HL-60 (cell line): ENCODE measurements around the gene ACSS3.

Experiments used
- REST ChIP-seq: IDR thresholded peaks from 2 replicates; pipeline ENCODE4 v1.6.1; 2012; ENCODE audit warnings: low read depth; ENCODE audit not compliant: insufficient replicate concordance
- TF ChIP-seq, protein P1 (sequence below): IDR thresholded peaks from one replicate; pipeline ENCODE4 v1.5.1; 2011; ENCODE audit warnings: low read length, control low read depth, inconsistent platforms; ENCODE audit not compliant: insufficient read depth

DNA sequence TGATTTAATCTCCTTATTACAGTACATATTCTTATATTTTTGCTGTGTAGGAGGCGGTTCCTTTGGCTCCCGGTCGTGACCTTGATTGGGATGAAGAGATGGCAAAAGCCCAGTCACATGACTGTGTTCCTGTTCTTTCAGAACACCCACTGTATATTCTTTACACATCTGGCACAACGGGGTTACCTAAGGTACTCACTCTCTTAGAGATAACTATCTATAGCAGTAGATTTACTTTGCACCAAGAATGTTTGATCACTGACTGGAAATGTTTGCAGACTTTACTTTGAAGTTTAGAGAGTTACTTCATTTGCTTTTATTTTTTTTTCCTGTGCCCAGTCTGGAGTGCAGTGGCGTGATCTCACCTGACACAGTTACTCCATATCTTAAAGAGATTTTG, 65.2 kb downstream of the ACSS3 start:
- TF ChIP-seq, protein P1, sequence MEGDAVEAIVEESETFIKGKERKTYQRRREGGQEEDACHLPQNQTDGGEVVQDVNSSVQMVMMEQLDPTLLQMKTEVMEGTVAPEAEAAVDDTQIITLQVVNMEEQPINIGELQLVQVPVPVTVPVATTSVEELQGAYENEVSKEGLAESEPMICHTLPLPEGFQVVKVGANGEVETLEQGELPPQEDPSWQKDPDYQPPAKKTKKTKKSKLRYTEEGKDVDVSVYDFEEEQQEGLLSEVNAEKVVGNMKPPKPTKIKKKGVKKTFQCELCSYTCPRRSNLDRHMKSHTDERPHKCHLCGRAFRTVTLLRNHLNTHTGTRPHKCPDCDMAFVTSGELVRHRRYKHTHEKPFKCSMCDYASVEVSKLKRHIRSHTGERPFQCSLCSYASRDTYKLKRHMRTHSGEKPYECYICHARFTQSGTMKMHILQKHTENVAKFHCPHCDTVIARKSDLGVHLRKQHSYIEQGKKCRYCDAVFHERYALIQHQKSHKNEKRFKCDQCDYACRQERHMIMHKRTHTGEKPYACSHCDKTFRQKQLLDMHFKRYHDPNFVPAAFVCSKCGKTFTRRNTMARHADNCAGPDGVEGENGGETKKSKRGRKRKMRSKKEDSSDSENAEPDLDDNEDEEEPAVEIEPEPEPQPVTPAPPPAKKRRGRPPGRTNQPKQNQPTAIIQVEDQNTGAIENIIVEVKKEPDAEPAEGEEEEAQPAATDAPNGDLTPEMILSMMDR: no peak
- no peak for TF ChIP-seq REST
